HepG2 (cell line): ENCODE measurements around the gene NPIPB6. TPM values are rescaled to one million over a fixed set of nuclear protein-coding genes. Genes with fewer than 3 reads are reported as not detected.

Source experiments
- AGO2 ChIP-seq: fragments of 200-400 bp; formaldehyde crosslinking; optimal IDR thresholded peaks from 2 replicates; pipeline ENCODE3; 2017; ENCODE audit warnings: mild to moderate bottlenecking, low read depth, low read length, moderate library complexity
- GLMP ChIP-seq: sonication (generic); formaldehyde crosslinking; IDR thresholded peaks from 2 replicates; pipeline ENCODE4 v1.9.0; 2021; ENCODE audit warnings: missing genetic modification reagents, mild to moderate bottlenecking, borderline replicate concordance
- HBP1 ChIP-seq: IDR thresholded peaks from 2 replicates; pipeline ENCODE4 v1.6.1; 2016; ENCODE audit warnings: low read depth, control low read depth
- HOXA7 ChIP-seq: sonication (generic); formaldehyde crosslinking; IDR thresholded peaks from 2 replicates; pipeline ENCODE4 v1.8.1; 2022; ENCODE audit warnings: mild to moderate bottlenecking, missing genetic modification reagents, moderate library complexity
- MXD4 ChIP-seq: IDR thresholded peaks from 2 replicates; pipeline ENCODE4 v1.6.1; 2016; ENCODE audit warnings: mild to moderate bottlenecking, missing biosample characterization, missing genetic modification reagents
- POGZ ChIP-seq: sonication (generic); formaldehyde crosslinking; IDR thresholded peaks from 2 replicates; pipeline ENCODE4 v1.4.0; 2020; ENCODE audit warnings: mild to moderate bottlenecking, missing genetic modification reagents
- RFX3 ChIP-seq: IDR thresholded peaks from 2 replicates; pipeline ENCODE4 v1.6.1; 2016; ENCODE audit warnings: missing biosample characterization, missing genetic modification reagents
- ZBTB38 ChIP-seq: sonication (generic); formaldehyde crosslinking; IDR thresholded peaks from 2 replicates; pipeline ENCODE4 v1.5.1; 2020; ENCODE audit warnings: mild to moderate bottlenecking, missing genetic modification reagents
- ZNF260 ChIP-seq: sonication (generic); formaldehyde crosslinking; IDR thresholded peaks from 2 replicates; pipeline ENCODE4 v1.4.0; 2020; ENCODE audit warnings: missing genetic modification reagents, low read depth, mild to moderate bottlenecking, borderline replicate concordance
- ZNF275 ChIP-seq: sonication (generic); formaldehyde crosslinking; IDR thresholded peaks from 2 replicates; pipeline ENCODE4 v1.8.0; 2022; ENCODE audit warnings: missing genetic modification reagents, mild to moderate bottlenecking, inconsistent platforms, borderline replicate concordance
- ZNF3 ChIP-seq: IDR thresholded peaks from 2 replicates; pipeline ENCODE4 v1.7.0; 2017; ENCODE audit warnings: inconsistent platforms
- ZNF34 ChIP-seq: sonication (generic); formaldehyde crosslinking; IDR thresholded peaks from 2 replicates; pipeline ENCODE4 v1.4.0; 2020; ENCODE audit warnings: mild to moderate bottlenecking, missing genetic modification reagents, borderline replicate concordance
- ZNF430 ChIP-seq: sonication (generic); formaldehyde crosslinking; IDR thresholded peaks from 2 replicates; pipeline ENCODE4 v1.9.0; 2021; ENCODE audit warnings: mild to moderate bottlenecking, missing genetic modification reagents
- ZNF431 ChIP-seq: sonication (generic); formaldehyde crosslinking; IDR thresholded peaks from 2 replicates; pipeline ENCODE4 v1.9.0; 2022; ENCODE audit warnings: missing genetic modification reagents, low read depth, mild to moderate bottlenecking, borderline replicate concordance
- ZNF766 ChIP-seq: sonication (generic); formaldehyde crosslinking; IDR thresholded peaks from 2 replicates; pipeline ENCODE4 v1.5.0; 2020; ENCODE audit warnings: missing genetic modification reagents, borderline replicate concordance
- ZNF83 ChIP-seq: sonication (generic); formaldehyde crosslinking; IDR thresholded peaks from 2 replicates; pipeline ENCODE4 v1.4.0; 2020; ENCODE audit warnings: missing genetic modification reagents, mild to moderate bottlenecking, borderline replicate concordance
- polyA plus RNA-seq, 8 experiments: library from polyadenylated mRNA; depleted of rRNA in 3 of 8; stranded (reverse) in 7 of 8; unstranded in 1 of 8; fragments of >200 nt; fragmentation: Illumina TruSeq in 4 of 8; extraction: Trizol in 4 of 8; gene quantifications; 2 replicates each; pipeline versions ENCODE4 v1.2.1 to v1.2.3, GENCODE V29; 2011 to 2016; ENCODE audit warnings: low read depth in 4 of 8, missing spikeins in 1 of 8, mixed read lengths in 1 of 8; ENCODE audit not compliant: insufficient read depth in 1 of 8
- total RNA-seq, 5 experiments: library from RNA; depleted of rRNA; stranded (reverse); fragments of >200 nt; fragmentation: Illumina TruSeq; extraction: Trizol; gene quantifications; 2 replicates each; pipeline ENCODE4 v1.2.3, GENCODE V29; 2016; ENCODE audit warnings: low read depth in 1 of 5
- TF ChIP-seq, protein P1 (sequence below): sonication (generic); formaldehyde crosslinking; IDR thresholded peaks from 2 replicates; pipeline ENCODE4 v1.4.0; 2020; ENCODE audit warnings: missing genetic modification reagents

NPIPB6 gene
- total and polyA plus RNA-seq, 2 of the 13 experiments (the other 11 are each of a cell fraction or from before 2014, with no cell fraction given), result 0.25 TPM; not detected in 1

- TF ChIP-seq HBP1 (CRISPR knock-in tag), result peak; percentile 86; the same call in 1 of the 2 replicates
- TF ChIP-seq ZNF430 (CRISPR knock-in tag), result no peak
- no peak for TF ChIP-seq RFX3 (CRISPR knock-in tag)
- no peak for TF ChIP-seq ZNF83
- TF ChIP-seq GLMP (CRISPR knock-in tag), result no peak
- TF ChIP-seq ZBTB38 (CRISPR knock-in tag), result no peak
- no peak for TF ChIP-seq ZNF431 (CRISPR knock-in tag)
- no peak; the same call in 1 of the 2 replicates for TF ChIP-seq ZNF34 (CRISPR knock-in tag)
- TF ChIP-seq AGO2, result no peak
- TF ChIP-seq ZNF3 (CRISPR knock-in tag), result no peak
- 0 out of 2 replicates have a peak, but pooled peaks have one; percentile 17 for TF ChIP-seq MXD4 (CRISPR knock-in tag)
- no peak for TF ChIP-seq HOXA7
- TF ChIP-seq, protein P1, sequence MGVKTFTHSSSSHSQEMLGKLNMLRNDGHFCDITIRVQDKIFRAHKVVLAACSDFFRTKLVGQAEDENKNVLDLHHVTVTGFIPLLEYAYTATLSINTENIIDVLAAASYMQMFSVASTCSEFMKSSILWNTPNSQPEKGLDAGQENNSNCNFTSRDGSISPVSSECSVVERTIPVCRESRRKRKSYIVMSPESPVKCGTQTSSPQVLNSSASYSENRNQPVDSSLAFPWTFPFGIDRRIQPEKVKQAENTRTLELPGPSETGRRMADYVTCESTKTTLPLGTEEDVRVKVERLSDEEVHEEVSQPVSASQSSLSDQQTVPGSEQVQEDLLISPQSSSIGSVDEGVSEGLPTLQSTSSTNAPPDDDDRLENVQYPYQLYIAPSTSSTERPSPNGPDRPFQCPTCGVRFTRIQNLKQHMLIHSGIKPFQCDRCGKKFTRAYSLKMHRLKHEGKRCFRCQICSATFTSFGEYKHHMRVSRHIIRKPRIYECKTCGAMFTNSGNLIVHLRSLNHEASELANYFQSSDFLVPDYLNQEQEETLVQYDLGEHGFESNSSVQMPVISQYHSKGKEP (CRISPR knock-in tag), result no peak
- TF ChIP-seq ZNF275 (CRISPR knock-in tag), result no peak
- no peak for TF ChIP-seq POGZ (CRISPR knock-in tag)
- 0 out of 2 replicates have a peak, but pooled peaks have one; percentile 41 for TF ChIP-seq ZNF766 (CRISPR knock-in tag)
- TF ChIP-seq ZNF260 (CRISPR knock-in tag), result no peak
These were observed 38.9 kb downstream of the NPIPB6 start (continued) for GRCh38 chr16:28324235-28324886.
